Activated CD8-positive, alpha-beta memory T cell treated with anti-CD3 and anti-CD28 coated beads, Interleukin-2, amount 50 U/mL, for 48 hours (primary cell): ENCODE data around the gene PDAP1.
"Not testable (repeated sequence)": the region's sequence is repeated elsewhere in the genome, so short reads cannot be mapped to it uniquely, and the experiment has no call there.

Experiments
- DNase-seq: peaks from one replicate; pipeline ENCODE4 v3.0.0-alpha.2; 2020

Gene PDAP1

GRCh38 chr7:99408379-99409191, at the start of gene PDAP1, which contains the start of gene BUD31:
Gene PDAP1 (minus strand): TSS chr7:99408597. CDS start chr7:99408548, 49 bp downstream.
Gene BUD31 (plus strand): TSS chr7:99408969. CDS start chr7:99411093, 2,124 bp downstream.
- DNase-seq, result peak; percentile 96

DNA sequence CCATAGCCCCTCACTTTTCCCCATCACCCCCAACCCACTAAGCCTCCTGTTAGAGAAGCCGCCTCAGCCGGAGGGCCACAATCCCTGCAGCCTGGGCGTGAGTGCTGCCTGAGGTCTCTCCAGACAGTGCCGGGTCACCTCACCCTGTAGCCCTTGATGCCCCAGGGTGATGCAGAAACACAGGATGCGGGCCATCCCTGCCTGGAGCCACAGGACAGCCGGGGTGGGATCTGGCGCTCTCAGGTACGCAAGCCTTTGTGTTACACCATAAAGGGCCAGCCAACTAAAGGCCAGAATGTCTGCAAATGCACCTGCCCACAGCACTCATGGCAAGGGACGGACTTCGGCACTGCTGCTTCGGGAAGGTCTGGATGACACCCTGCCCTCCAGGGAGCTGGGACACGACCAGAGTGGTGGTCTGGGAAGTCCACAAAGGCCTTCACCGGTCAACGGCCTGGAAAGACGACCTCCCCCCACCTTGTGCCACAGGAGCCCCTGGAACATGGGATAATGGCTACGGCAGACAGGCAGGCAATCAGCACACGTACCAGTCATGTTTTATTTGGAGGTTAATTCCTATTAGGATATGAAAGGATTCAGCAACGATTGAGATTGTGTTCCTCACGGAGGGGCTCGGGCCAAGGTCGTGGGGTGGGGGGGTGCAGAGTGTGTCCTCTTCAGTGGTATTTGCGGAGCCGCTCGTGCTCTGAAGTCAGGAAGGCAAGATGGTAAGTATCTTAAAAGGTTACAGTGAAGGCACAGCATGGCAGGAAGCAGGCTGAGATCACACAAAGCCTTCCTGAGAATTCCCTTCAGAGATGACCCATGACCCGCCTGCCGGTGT, 49.5 kb upstream of the PDAP1 start:
- no peak for DNase-seq

DNA sequence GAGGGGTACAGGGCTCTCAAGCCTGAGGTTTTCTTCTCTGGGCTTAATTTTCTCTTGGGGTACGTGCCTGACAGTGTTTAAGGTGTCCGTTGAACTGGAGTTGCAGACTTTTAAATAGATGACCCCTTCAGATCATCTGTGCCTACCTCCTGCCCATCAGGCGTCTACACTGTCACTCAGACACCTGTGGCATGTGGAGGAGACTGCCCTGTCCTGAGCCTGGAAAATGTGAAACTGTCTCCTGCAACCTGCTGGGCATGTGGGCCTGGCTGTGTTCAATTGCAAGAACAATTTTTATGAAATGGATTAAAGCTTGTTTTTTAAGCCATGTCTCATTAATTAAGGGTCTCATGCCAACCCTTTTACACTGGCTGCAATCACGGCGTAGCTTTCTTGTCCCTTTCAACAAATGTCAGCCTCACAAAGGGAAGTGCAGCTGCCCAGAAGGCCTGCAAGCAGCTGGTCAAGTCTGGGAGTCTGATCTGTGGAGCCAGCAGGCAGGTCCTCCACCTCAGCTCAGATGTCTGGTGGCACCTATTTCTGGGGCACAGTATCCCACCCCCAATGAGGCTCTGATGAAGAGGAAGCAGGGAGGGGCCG, 48.8 kb upstream of the PDAP1 start:
- no peak for DNase-seq

DNA sequence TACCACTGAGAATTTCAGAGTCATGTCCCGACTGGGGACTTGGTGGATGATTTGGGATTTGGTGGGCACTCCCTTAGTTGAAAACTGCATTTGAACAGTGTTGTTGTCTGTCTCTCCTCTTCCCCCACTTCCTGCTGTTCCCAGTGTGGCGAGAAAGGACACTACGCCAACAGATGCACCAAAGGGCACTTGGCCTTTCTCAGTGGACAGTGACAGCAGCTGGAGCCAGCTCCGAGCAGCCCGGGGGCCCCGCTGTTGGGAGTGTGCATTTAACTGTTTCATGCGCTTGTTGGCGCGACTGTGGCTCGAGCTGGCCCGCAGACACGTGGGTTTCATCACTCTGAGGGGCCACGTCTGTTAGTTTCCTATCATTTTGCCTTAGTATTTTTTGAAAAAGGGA, 47.9 kb upstream of the PDAP1 start:
- no peak for DNase-seq

- DNase-seq, result no peak
Observed at GRCh38 chr7:99455874-99456273, 47.5 kb upstream of the PDAP1 start.

DNA sequence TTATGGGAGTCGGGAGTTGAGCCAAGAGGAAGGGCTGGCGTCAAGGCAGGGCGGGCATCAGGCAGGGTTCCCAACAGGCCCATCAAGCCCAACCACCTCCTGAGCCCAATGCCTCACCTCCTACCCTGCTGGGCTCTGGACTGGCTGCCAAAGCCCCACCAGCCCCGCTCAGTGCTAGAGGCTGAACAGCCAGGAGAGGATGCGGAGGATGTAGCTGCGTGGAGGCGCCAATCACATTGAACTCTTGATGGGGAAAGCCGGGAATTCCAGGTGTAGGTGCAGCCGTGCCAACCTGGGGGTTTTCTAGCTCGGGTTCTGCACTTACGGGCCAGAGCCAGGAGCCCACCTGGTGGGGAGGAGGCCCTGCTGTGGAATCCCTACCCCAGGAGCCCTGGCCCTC, 44.7 kb upstream of the PDAP1 start:
- DNase-seq, result no peak

DNA sequence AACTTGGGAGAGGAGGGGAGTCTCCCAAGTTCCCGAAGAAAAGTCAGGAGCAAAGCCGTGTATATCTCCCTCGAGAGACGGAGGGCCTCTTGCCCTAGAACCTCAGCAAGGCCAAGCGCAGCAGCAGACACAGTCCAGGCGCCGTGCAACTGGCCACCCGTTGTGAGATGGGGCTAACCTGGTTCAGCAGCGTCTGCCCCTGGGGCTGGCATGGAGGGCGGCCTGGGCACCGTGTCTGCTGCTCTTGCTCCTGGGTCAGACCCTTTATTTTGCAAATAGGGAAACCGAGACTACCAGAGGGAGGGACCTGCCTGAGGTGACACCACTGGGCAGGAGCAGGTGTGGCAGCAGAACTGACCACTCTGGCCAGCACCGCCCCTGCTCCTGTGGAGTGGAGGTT, 44.1 kb upstream of the PDAP1 start:
- DNase-seq, result no peak

- no peak for DNase-seq
Observed at GRCh38 chr7:99451936-99452335, 43.5 kb upstream of the PDAP1 start.

GRCh38 chr7:99449326-99449725, 40.9 kb upstream of the PDAP1 start:
- no peak for DNase-seq

DNA sequence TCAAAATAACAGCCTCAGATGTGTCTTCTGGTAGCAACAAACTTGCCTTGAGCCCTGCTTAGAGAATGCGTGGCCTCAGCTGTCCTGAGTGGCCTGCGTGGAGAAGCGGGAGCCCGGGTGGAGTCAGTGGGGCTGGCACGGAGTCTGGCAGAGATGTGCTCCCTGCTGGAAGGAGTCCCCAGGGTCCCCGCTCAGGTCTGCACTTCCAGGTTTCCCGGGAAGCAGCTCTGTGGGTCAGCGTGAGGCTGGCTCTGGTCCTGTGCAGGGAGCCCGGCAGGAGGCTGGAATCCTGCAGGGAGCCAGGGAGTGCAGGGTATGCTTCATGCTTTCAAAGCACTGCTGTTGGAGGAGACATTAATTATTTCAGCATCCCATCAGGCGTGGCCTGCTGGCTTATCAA, 40.5 kb upstream of the PDAP1 start:
- DNase-seq, result no peak

DNA sequence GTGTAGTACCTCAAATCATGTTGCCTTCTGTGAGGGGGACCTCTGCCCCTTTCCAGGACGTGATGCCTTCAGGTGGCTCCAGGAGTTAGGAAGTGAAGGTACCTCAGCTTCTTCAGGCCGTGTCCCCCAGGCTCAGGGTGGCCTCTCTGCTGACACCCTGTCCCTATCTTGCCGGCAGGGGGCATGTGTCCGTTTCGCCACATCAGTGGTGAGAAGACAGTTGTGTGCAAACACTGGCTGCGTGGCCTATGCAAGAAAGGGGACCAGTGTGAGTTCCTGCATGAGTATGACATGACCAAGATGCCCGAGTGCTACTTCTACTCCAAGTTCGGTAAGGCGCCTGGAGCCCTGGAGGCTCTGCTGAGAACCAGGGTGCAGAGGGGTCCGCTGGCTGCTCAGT, 39.5 kb upstream of the PDAP1 start:
- DNase-seq, result no peak

- no peak for DNase-seq
Observed at GRCh38 chr7:99446096-99446495, 37.7 kb upstream of the PDAP1 start.

DNA sequence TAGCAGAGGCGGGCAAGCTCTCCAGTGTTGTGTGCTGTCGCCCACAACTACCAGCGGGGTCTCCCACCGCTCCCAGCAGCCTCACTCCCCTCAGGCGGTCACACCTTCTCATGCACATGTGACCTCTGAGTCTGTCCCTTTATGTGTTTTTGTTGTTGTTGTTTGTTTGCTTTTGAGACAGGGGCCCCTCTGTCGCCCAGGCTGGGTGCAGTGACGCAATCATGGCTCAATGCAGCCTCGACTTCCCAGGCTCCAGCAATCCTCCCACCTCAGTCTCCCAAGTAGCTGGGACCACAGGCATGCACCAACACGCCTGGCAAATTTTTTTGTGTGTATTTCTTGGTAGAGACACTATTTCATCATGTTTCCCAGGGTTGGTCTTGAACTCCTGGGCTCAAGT, 31.8 kb upstream of the PDAP1 start:
- no peak for DNase-seq

- DNase-seq, result peak; percentile 97
Observed at GRCh38 chr7:99438573-99439480, 30.4 kb upstream of the PDAP1 start, which contains the start of the genes CPSF4 and PTCD1. Gene CPSF4 (plus strand): TSS chr7:99438943. CDS start chr7:99439083, 140 bp downstream. Gene PTCD1 (minus strand): TSS chr7:99438798. CDS start chr7:99435242, 3,556 bp downstream.

- no peak for DNase-seq
Observed at GRCh38 chr7:99437946-99438572, 29.7 kb upstream of the PDAP1 start.

DNA sequence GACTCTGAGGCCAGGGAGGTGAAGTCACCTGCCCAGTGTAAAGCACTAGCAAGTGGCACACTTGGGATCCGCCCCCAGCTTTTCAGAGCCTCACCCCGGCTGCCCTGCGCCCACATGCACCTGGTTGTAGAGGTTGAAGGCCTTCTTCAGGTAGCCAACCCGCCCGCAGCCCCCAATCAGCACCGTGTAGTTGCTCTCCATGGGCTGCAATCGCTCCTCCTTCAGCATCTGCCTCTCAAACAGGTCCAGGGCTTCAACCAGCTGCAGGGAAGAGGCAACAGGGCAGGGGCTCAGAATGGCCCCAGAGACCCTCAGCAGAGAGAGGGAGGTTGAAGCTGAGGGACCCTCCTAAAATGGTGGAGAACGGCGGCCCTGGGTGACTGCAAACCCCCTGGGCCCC, 24.8 kb upstream of the PDAP1 start:
- no peak for DNase-seq

DNA sequence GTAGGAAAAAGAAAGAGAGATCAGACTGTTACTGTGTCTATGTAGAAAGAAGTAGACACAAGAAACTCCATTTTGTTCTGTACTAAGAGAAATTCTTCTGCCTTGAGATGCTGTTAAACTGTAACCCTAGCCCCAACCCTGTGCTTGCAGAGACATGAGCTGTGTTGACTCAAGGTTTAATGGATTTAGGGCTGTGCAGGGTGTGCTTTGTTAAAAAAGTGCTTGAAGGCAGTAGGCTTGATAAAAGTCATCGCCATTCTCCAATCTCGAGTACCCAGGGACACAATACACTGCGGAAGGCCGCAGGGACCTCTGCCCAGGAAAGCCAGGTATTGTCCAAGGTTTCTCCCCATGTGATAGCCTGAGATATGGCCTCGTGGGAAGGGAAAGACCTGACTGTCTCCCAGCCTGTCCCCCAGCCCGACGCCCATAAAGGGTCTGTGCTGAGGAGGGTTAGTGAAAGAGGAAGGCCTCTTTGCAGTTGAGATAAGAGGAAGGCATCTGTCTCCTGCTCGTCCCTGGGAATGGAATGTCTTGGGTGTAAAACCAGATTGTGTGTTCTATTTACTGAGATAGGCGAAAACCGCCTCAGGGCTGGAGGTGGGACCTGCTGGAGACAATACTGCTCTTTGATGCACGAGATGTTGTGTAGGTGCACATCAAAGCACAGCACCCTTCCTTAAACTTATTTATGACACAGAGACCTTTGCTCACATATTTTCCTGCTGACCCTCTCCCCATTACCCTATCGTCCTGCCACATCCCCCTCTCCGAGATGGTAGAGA, 23.6 kb upstream of the PDAP1 start:
- not testable (repeated sequence) for DNase-seq

DNA sequence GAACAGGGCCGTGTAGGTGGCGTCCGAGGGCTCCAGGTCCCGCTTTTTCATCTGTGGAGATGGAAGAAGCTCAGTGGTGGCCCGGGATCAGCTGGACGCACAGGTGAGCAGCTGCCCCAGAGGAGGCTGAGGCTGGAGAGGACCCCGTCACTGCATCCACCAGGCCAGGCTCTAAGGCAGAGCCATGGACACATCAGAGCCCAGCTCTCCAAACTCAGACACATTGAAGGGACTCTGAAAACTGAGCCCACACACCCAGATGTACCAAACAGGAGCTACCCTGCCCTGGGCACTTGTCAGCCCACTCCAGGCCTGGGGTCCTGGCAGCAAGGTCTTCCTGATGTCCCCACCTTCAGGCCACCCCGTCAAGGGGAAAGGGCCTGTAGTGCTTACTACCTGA, 21.4 kb upstream of the PDAP1 start:
- no peak for DNase-seq

DNA sequence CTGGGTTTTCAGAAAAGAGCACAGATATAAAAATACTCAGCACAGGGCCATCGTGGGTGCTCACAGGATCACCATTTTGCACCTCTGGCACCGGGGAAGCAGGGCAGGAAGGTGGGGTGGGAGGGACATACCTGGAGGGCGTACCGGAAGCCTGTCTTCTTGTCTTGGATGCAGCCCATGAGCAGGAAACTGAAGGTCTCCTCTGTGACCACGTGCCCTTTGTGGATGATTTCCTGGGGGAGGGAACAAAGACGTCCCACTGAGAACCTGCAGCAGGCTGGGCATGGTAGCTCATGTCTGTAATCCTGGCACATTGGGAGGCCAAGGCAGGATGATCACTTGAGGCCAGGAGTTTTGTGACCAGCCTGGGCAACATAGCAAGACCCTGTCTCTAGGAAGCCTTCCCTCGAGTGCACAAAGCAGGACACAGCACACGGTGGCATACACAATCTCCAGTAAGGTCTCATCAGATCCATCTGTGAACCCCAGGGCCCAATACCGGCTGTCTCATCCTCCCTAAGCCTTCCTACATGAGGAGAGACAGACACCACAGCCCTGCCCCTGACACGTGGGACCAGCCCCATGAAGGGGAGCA, 20.7 kb upstream of the PDAP1 start:
- no peak for DNase-seq

GRCh38 chr7:99424932-99425730, 16.7 kb upstream of the PDAP1 start:
- no peak for DNase-seq
